SK-N-MC (cell line): ENCODE data around the gene SIK2.

Source experiments
- DNase-seq: peaks from one replicate; pipeline ENCODE4 v3.0.0-alpha.2; 2011; ENCODE audit warnings: low read depth, low spot score
- H3K27ac ChIP-seq: fragments of 200-600 bp; sonication (generic); 2 replicates; pipeline ENCODE4 v1.5.1; 2016; ENCODE audit warnings: mixed run types
- H3K36me3 ChIP-seq: fragments of 200-600 bp; sonication (generic); 2 replicates; pipeline ENCODE4 v1.6.1; 2017; ENCODE audit warnings: antibody characterized with exemption, low read length, mixed read lengths; ENCODE audit not compliant: insufficient read depth
- H3K4me3 ChIP-seq: fragments of 200-600 bp; sonication (generic); 2 replicates; pipeline ENCODE4 v1.5.1; 2016
- H3K9ac ChIP-seq: fragments of 200-600 bp; sonication (generic); 2 replicates; pipeline ENCODE4 v1.8.0; 2017; ENCODE audit warnings: mixed run types, mixed read lengths; ENCODE audit not compliant: insufficient read length
- H3K9me3 ChIP-seq: fragments of 200-600 bp; sonication (generic); 2 replicates; pipeline ENCODE4 v1.6.1; 2017; ENCODE audit warnings: low read depth, mild to moderate bottlenecking, antibody characterized with exemption, low read length, moderate library complexity, mixed read lengths
- EZH2 ChIP-seq: fragments of 200-600 bp; sonication (generic); IDR thresholded peaks from one replicate; pipeline ENCODE4 v1.6.1; 2017; ENCODE audit warnings: antibody characterized with exemption
- FOXP2 ChIP-seq: optimal IDR thresholded peaks from 2 replicates; pipeline ENCODE3; 2011; ENCODE audit warnings: mild to moderate bottlenecking, moderate library complexity; ENCODE audit not compliant: insufficient read depth; ENCODE audit errors: extremely low read length, control extremely low read depth
- POLR2AphosphoS5 ChIP-seq: IDR thresholded peaks from 2 replicates; pipeline ENCODE4 v1.6.1; 2012; ENCODE audit warnings: mild to moderate bottlenecking, low read depth, low read length, borderline replicate concordance

SIK2 gene

GRCh38 chr11:111743700-111744099 is 141.5 kb downstream of the SIK2 start:
- Histone ChIP-seq H3K36me3 (peaks cover 74% of the 10 kb centered on the region), H3K9me3 (no peaks in the 10 kb centered on the region), H3K27ac (no peak overlapping the region), H3K4me3 (no peak overlapping the region), H3K9ac (no peak overlapping the region)
- DNase-seq, result no peak
- TF ChIP-seq POLR2AphosphoS5 (no peak), FOXP2 (no peak), EZH2 (no peak)

GRCh38 chr11:111745719-111746504 is 143.7 kb downstream of the SIK2 start:
- no peak for DNase-seq
- Histone ChIP-seq H3K9ac (no peak overlapping the region), H3K9me3 (no peaks in the 10 kb centered on the region), H3K4me3 (no peak overlapping the region), H3K27ac (no peak overlapping the region), H3K36me3 (peaks cover 81% of the 10 kb centered on the region)
- TF ChIP-seq POLR2AphosphoS5 (no peak), EZH2 (no peak), FOXP2 (no peak)

DNA sequence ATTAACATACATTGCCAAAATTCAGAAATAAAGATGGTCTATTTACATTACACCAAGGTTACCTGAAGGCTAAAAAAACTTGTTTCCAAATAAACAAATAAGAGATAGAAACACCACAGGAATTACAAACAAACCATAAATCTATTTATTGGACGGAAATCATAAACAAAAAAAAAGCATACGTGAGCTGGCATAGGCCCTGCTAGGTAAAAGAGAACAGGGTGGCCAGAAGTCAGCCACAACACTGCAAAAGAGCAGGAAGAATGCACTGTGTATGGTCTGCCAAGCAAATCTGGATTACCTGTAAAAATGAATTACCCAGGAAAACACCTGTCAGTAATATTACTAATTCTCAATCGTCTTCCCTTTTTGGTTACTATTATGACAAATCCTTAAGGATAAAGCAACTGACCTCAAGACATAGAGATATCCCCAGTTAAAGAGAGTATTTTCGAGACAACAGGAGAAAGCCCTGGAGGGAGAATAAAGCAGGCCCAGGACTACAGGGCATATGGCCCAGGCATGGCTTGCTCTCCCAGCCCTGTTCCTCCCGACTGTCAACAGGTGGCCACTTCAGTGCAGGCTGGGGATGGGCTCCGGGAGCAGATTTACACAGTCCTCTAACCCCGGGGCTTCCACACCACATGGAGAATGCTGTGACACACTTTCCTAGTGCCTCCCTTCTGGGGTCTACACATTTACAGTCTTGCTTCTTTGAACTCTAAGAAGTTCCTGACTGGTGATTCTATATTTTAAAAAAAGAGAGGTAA is 146.0 kb downstream of the SIK2 start:
- DNase-seq, result no peak
- Histone ChIP-seq H3K27ac (no peak overlapping the region), H3K36me3 (peaks cover 78% of the 10 kb centered on the region), H3K9me3 (no peaks in the 10 kb centered on the region), H3K4me3 (no peak overlapping the region), H3K9ac (no peak overlapping the region)
- TF ChIP-seq FOXP2, result no peak
- no peak for TF ChIP-seq EZH2
- TF ChIP-seq POLR2AphosphoS5, result no peak

- TF ChIP-seq POLR2AphosphoS5 (no peak), FOXP2 (no peak), EZH2 (no peak)
- Histone ChIP-seq H3K9ac (no peak overlapping the region), H3K27ac (no peak overlapping the region), H3K36me3 (peaks cover 79% of the 10 kb centered on the region), H3K9me3 (no peaks in the 10 kb centered on the region), H3K4me3 (no peak overlapping the region)
- DNase-seq, result no peak
These were observed 147.4 kb downstream of the SIK2 start for GRCh38 chr11:111749646-111750045.

GRCh38 chr11:111756097-111756496 is 153.8 kb downstream of the SIK2 start:
- no peak overlapping the region for H3K4me3 ChIP-seq
- no peak overlapping the region for H3K9ac ChIP-seq
- peaks cover 80% of the 10 kb centered on the region for H3K36me3 ChIP-seq
- no peak for DNase-seq
- TF ChIP-seq POLR2AphosphoS5 (no peak), EZH2 (no peak), FOXP2 (no peak)
- no peak overlapping the region for H3K27ac ChIP-seq
- no peaks in the 10 kb centered on the region for H3K9me3 ChIP-seq

GRCh38 chr11:111759376-111759775 is 157.1 kb downstream of the SIK2 start:
- no peak for DNase-seq
- H3K27ac ChIP-seq, result no peak overlapping the region; the same call in none of the 2 replicates
- no peak overlapping the region for H3K4me3 ChIP-seq
- no peak overlapping the region for H3K9ac ChIP-seq
- TF ChIP-seq POLR2AphosphoS5, result no peak
- H3K36me3 ChIP-seq, result peaks cover 82% of the 10 kb centered on the region
- H3K9me3 ChIP-seq, result no peaks in the 10 kb centered on the region

DNA sequence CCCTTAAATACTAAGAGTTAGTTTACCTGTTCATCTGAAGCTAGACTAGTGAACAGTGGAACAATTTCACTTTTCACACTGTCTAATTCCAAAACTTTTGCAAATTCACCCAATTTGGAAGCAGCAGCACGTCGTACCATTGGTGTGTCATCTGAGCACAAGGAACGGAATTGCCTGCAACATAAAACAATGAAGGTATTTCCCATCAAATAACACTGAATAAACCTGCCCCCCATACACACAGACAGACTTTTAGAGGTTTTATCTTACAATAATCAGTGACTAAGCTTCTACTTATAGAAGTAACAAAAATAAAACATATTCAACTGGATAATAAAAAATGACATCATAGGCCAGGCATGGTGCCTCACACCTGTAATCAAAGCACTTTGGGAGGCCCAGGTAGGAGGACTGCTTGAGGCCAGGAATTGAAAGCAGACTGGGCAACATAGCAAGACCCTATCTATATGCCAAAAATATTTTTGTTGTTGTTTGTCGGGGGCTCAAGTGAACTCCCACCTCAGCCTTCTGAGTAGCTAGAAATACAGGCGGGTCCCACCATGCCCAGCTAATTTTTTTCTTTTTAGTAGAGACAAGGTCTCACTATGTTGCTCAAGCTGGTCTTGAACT is 157.6 kb downstream of the SIK2 start:
- Histone ChIP-seq H3K4me3 (no peak overlapping the region), H3K36me3 (peaks cover 82% of the 10 kb centered on the region), H3K9ac (no peak overlapping the region), H3K27ac (no peak overlapping the region), H3K9me3 (no peaks in the 10 kb centered on the region)
- DNase-seq, result no peak
- TF ChIP-seq POLR2AphosphoS5, result no peak
- no peak for TF ChIP-seq EZH2

- Histone ChIP-seq H3K36me3 (peaks cover 79% of the 10 kb centered on the region), H3K9me3 (no peaks in the 10 kb centered on the region), H3K4me3 (no peak overlapping the region), H3K9ac (no peak overlapping the region), H3K27ac (no peak overlapping the region)
- TF ChIP-seq POLR2AphosphoS5 (no peak), FOXP2 (no peak), EZH2 (no peak)
- no peak for DNase-seq
These were observed 158.8 kb downstream of the SIK2 start for GRCh38 chr11:111761036-111761435.
